MM.1S (cell line): ENCODE data around the gene PSMD12.

Experiments used
- CTCF ChIP-seq: fragments of 300-600 bp; sonication (generic); IDR thresholded peaks from 2 replicates; pipeline ENCODE4 v1.5.1; 2016; ENCODE audit warnings: antibody characterized with exemption, low read length, mixed read lengths
- EZH2 ChIP-seq: fragments of 300-600 bp; sonication (generic); optimal IDR thresholded peaks from 2 replicates; pipeline ENCODE3; 2017; ENCODE audit warnings: low read depth, mild to moderate bottlenecking, antibody characterized with exemption, low read length, mixed read lengths
- EZH2phosphoT487 ChIP-seq: fragments of 300-600 bp; sonication (generic); IDR thresholded peaks from 2 replicates; pipeline ENCODE4 v1.6.1; 2018; ENCODE audit warnings: antibody characterized with exemption, low read length

- TF ChIP-seq CTCF: no peak
- no peak for TF ChIP-seq EZH2
- no peak for TF ChIP-seq EZH2phosphoT487
Observed at GRCh38 chr17:67353929-67354574, 12.3 kb downstream of the PSMD12 start.
